ENCODE measurements around the gene C12orf42.
"Not testable (repeated sequence)": the region's sequence is repeated elsewhere in the genome, so short reads cannot be mapped to it uniquely, and the experiment has no call there.

The C12orf42 gene

GRCh38 chr12:103494734-103495468, 867 bp downstream of the C12orf42 start:
- DNase-seq (ENCODE audit: low read depth in 2 of 2): no peak

- DNase-seq (ENCODE audit: low read depth in 2 of 2): no peak
These were observed 1.6 kb downstream of the C12orf42 start for GRCh38 chr12:103494051-103494733.

DNA sequence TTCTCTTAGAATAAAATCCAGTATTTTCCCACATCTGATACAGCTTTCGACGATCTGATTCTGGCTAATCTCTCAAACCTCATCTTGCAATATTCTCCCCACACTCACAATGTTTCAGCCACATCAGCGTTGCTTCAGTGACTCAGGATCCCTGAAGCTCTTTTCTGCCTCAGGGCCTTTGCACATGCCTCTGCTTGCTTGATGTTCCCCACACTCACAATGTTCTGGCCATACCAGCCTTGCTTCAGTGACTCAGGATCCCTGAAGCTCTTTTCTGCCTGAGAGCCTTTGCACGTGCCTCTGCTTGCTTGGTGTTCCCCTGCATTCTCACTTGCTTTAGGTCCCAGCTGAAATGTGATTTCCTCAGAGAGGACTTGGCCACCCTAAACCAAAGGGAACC, 2.6 kb downstream of the C12orf42 start:
- DNase-seq (ENCODE audit: low read depth in 2 of 2): no peak

DNA sequence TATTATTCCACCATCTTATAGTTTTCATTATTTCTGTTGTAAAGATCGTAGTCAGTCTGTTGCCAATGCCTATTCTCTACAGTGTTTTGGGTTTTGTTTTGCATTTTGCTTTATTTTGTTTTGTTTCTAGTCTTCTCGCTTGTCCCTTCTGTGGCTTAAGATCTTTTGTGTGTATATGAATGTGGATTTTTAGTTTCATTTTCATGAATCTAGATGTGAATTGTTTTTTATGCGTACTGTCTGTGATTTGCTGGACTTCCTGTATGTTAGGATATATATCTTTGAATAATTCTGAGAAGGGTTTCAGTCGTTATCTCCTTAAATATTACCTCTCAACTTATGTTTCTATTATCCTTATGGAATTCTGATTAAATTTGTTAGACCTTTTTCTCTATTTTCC, 13.4 kb downstream of the C12orf42 start:
- no peak for DNase-seq (ENCODE audit: low read depth in 2 of 2)

GRCh38 chr12:103475073-103475472, 20.7 kb downstream of the C12orf42 start:
- no peak for DNase-seq (ENCODE audit: low read depth in 2 of 2)

DNA sequence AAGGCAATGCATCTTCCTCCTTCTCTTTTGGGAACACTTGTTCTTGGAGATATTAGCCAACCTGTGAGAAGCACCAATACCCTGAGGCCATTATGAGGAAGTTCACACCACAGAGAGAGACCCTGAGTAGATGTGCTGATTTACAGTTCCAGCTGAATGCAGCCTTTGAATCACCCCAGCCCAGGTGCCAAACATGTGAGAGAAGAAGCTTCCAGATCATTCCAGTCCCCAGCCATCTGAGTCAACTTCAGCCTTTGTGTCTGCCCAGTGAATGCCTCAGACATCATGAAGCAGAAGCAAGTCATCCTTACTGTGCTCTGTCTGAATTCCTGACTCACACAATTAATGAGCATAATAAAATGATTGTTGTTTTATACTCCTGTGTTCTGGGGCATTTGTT, 25.1 kb downstream of the C12orf42 start:
- DNase-seq (ENCODE audit: low read depth in 2 of 2): no peak

- DNase-seq (ENCODE audit: low read depth in 2 of 2): no peak
These were observed 26.0 kb downstream of the C12orf42 start for GRCh38 chr12:103469719-103470118.

GRCh38 chr12:103468837-103469236, 26.9 kb downstream of the C12orf42 start:
- DNase-seq (ENCODE audit: low read depth in 2 of 2): no peak

DNA sequence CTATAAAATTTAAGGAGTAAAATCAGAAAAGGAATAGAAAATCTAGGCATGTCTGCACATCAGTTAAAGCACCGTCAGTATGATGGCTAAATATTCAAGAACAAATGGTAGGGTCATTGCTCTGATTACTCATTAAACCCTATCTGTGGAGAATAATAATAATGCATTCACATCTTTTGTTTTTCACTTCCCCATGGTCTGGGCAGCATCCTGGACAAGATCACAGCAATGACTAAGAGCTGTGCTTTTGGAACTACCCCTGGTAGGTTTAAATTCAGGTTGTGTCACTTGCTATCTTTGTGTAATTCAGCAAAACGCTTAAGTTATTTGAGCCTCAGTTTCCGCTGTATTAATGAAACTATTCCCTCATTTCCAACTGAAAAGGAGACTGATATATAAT, 33.1 kb downstream of the C12orf42 start:
- no peak for DNase-seq (ENCODE audit: low read depth in 2 of 2)

- DNase-seq (ENCODE audit: low read depth in 2 of 2): no peak
These were observed 38.3 kb downstream of the C12orf42 start for GRCh38 chr12:103457471-103457870.

DNA sequence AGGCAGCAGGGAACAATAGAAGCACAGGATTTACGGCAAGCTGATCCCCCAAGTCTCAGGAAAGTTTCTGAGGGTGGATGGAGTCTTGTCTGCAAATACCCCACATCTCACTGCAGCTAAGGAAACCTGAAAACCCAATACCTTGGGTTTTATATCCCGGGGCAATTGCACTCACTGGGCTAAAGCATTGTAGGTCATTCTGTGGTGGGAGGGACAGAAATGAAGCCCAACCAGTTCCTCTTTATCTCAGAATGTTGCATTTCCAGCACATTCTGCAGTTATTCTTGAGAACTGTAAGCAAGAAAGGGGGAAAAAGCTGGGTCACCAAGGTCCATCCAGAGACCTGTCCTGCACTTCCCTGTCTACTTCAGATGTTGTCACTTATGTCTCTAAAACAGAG, 39.8 kb downstream of the C12orf42 start:
- DNase-seq (ENCODE audit: low read depth in 2 of 2): no peak

DNA sequence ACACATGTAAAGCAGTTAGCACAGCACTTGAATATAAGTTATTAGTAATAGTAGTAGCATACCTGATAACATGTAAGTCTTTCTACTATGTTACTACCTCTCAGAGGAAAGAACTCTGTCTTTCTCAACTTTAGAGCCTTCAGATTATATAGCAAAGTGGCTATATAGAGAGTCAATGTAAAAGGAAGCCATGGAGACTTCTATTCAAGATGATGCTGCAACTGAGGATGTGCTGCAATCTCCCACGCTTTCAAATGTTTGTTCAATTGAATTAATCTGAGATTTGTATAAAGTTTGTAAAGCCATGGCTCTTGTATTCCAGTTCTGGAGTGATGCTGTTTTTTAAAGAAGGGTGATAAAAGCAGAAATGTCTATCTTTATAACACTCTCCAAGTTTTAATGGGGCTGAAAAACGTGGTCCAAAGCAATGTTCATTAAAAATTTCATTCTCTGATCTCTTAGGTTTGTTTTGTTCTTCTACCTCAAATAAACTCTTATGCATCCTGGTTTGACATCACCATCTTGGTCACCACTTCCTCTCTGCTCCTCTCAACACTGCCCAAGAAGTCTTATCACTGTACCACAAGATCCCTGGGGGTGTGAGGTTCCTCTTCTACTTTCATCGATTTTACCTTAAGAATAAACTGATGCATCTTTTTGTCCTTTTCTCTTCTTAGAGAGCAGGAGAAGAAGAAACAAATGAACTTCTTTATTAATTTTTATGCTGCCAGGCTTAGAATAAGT, 40.6 kb downstream of the C12orf42 start:
- no peak for DNase-seq (ENCODE audit: low read depth in 2 of 2)

GRCh38 chr12:103444983-103445382, 50.8 kb downstream of the C12orf42 start:
- DNase-seq (ENCODE audit: low read depth in 2 of 2): no peak

GRCh38 chr12:103442822-103443221, 52.9 kb downstream of the C12orf42 start:
- no peak for DNase-seq (ENCODE audit: low read depth in 2 of 2)

GRCh38 chr12:103442182-103442555, 53.6 kb downstream of the C12orf42 start:
- DNase-seq (ENCODE audit: low read depth in 2 of 2): no peak

DNA sequence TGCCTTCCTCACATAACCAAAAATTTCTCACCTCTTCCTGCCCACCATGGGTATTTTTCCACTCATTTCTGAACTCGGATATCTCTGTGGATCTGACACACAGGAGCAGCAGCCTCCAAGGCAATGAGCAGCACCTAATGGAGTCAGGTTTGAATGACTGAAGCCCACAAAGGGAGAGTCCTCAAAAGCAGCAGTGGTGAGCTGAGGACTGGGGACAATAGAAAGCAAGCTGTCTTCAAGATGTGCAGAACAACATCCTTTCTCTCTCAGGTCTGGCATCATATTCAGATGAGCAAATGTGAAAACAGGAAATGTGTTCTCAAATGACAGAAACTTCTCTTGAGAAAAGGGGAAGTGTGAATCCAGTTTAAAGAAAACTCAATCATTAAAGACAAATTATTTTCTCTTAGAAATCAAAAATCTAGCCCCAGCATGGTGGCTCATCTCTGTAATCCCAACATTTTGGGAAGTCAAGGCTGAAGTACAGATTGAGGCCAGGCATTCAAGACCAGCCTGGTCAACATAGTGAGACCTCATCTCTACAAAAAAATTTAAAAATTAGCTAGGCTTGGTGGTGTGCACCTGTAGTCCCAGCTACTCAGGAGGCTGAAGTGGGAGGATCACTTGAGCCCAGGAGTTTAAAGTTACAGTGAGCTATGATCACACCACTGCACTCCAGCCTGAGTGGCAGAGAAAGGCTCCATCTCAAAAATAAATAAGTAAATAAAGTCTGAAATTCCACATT, 54.2 kb downstream of the C12orf42 start:
- no peak for DNase-seq (ENCODE audit: low read depth in 2 of 2)

DNA sequence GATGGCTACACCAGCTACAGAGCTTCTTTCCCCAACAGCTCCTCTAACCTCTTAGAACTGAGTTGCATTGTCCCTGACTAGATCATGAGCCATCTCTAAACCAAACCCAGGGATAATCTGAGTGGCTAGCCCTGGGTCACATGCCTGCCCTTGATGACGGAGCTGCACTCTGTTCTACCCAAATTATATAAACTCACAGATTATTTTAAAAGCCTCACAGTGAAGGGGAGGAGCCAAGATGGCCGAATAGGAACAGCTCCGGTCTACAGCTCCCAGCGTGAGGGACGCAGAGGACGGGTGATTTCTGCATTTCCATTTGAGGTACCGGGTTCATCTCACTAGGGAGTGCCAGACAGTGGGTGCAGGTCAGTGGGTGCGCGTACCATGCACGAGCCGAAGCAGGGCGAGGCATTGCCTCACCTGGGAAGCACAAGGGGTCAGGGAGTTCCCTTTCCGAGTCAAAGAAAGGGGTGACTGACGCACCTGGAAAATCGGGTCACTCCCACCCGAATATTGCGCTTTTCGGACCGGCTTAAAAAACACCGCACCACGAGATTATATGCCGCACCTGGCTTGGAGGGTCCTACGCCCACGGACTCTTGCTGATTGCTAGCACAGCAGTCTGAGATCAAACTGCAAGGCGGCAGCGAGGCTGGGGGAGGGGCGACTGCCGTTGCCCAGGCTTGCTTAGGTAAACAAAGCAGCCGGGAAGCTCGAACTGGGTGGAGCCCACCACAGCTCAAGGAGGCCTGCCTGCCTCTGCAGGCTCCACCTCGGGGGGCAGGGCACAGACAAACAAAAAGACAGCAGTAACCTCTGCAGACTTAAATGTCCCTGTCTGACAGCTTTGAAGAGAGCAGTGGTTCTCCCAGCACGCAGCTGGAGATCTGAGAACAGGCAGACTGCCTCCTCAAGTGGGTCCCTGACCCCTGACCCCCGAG, 61.3 kb downstream of the C12orf42 start:
- not testable (repeated sequence) for DNase-seq (ENCODE audit: low read depth in 2 of 2)

- no peak for DNase-seq (ENCODE audit: low read depth in 2 of 2)
These were observed 63.8 kb downstream of the C12orf42 start for GRCh38 chr12:103431950-103432349.

DNA sequence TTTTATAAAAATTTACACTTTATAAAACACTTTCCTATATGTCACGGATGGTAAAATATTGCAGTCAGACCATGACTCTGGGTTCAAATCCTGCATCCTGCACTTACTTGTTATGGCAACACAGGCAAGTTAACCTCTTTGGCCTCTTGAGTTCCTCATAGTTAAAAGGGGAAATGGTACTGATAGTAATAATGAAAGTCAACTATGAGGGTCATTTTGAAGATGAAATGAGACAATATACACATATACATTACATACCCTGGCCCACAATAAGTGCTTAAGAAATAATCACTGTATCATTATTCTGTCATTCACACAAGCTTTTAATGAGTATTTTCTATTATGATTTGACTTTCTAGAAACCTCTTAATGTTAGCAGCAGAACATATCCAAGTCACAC, 64.4 kb downstream of the C12orf42 start:
- DNase-seq (ENCODE audit: low read depth in 2 of 2): no peak

DNA sequence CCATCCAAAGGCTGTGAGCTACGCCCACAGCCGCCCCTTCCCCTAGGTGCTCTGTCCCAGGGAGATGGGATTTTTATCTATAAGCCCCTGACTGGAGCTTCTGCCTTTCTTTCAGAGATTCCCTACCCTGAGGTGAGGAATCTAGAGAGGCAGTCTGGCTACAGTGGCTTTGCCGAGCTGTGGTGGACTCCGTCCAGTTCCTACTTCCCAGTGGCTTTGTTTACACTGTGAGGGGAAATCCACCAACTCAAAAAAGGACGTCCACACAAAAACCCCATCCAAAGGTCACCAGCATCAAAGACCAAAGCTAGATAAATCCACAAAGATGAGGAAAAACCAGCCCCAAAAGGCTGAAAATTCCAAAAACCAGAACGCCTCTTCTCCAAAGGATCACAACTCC, 70.1 kb downstream of the C12orf42 start:
- DNase-seq (ENCODE audit: low read depth in 2 of 2): not testable (repeated sequence)

Data from stimulated activated CD8-positive, alpha-beta memory T cell treated with anti-CD3 and anti-CD28 coated beads, Interleukin-15, amount 100 ng/mL, for 4 hours (primary cell).